NCI-H345 (cell line): ENCODE results near the gene STK11.
A peak's percentile ranks its signal among the peaks of the same experiment; 100 is the strongest.

ENCODE experiments used
- DNase-seq: peaks from one replicate; lab custom pipeline; 2025; lab: John Stamatoyannopoulos, UW

Gene STK11

GRCh38 chr19:1205114-1206099 is at the start of gene STK11:
STK11 (plus strand) TSS chr19:1205778; CDS start chr19:1206914, 1,136 bp downstream.
- peak; percentile 98 for DNase-seq

- DNase-seq = no peak
These were observed 49.2 kb upstream of the STK11 start for GRCh38 chr19:1156305-1156801.

- DNase-seq = no peak
These were observed 48.6 kb upstream of the STK11 start for GRCh38 chr19:1156830-1157615.

DNA sequence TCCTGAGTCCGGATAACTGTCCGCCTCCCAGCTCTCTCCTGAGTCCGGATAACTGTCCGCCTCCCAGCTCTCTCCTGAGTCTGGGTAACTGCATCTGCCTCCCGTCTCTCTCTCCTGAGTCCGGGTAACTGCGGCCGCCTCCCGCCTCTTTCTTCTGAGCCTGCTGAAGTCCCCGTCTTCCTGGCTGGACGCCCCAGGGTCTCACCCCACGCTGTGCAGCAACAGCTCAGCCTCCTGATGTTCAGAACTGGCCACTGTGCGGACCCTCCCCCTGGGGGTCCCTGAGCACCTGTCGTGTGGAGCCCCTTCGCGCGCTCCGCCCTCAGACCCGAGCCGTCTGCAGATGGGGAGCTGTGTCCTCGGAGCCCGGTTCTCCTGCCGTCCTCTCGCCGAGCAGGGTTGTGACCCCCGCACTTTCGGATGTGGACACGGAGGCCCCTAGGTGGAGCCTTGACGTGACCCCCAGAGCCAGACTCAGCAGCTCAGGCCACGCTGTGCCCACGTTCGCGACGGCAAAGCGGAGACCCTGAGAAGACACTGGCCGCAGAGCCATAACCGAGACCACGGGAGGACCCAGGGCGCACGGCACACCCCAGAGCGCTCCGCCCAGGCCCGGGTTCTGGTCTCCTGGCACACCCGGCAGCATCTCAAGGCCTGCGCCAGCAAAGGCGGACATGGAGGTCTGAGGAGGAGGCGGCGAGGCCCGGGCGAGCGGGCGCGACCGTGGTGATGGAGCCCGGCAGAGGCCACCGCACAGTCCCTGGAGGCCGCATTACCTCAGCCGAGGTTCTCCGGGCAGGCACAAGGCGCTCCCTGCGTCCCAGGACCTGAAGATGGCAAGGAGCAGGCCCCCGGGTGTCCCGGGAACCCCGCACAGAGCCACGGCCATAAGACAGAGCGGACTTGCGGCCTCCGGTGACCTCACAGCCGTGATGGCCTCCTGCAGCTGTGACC is 47.4 kb upstream of the STK11 start:
- no peak for DNase-seq

GRCh38 chr19:1158885-1159448 is 46.6 kb upstream of the STK11 start:
- no peak for DNase-seq

GRCh38 chr19:1159864-1160595 is 45.5 kb upstream of the STK11 start:
- DNase-seq = no peak

DNA sequence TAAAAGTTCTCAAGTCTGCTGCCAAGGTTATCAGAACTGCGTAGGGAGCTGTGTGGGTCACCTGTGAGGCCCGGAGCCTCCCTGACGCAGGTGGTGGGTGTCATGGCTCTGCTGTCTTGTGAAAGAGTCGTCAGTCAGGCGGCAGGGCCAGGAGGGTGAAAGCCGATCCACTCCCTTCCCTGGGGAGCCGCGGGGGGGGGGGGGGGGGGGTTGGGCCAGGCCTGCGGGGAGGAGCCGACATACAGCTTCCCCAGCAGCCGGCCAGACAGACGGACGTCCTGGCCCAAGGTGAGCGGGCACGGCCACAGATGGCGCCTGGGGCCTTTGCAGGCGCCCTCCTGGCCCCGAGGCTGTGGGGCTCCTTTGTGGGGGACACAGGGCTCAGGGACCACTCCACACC is 43.9 kb upstream of the STK11 start:
- DNase-seq = peak; percentile 12

DNA sequence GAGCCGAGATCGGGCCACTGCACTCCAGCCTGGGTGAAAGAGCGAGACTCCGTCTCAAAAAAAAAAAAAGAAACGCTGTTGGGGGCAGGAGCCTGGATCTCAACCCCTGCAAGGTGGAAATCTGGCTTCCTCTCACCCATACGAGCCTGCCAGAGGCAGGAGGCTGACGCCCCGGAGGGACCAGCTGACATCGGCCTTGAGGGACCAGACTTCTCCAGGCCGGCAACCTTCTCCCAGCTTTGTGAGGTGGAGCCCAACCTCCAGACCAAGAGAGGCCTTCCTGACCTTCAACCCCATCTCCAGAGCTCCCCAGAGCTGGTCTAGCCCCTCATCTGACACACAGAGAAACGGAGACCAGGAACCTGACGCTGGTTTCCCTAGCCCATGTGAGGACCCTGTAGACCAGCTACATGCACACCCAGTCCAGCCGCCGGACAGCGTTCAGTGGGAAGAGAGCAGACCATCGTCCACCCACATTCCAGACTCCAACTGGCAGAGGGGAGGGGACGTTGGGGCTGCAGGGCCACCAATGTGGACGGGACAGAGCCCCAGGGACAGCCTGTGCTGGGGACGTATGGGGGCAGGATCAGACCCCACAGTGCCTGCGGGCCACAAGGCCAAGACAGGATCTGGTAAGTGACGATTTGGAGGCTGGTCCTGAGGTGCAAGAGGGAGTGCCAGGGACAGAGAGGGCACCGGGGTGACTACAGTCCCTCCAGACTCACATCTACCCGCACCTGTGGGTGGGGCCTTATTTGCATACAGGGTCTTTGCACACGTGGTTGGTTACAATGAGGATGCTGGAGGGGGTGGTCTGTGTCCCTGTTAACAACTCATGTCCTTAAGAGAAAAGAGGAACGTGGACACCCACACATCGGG is 42.9 kb upstream of the STK11 start:
- DNase-seq = no peak

DNA sequence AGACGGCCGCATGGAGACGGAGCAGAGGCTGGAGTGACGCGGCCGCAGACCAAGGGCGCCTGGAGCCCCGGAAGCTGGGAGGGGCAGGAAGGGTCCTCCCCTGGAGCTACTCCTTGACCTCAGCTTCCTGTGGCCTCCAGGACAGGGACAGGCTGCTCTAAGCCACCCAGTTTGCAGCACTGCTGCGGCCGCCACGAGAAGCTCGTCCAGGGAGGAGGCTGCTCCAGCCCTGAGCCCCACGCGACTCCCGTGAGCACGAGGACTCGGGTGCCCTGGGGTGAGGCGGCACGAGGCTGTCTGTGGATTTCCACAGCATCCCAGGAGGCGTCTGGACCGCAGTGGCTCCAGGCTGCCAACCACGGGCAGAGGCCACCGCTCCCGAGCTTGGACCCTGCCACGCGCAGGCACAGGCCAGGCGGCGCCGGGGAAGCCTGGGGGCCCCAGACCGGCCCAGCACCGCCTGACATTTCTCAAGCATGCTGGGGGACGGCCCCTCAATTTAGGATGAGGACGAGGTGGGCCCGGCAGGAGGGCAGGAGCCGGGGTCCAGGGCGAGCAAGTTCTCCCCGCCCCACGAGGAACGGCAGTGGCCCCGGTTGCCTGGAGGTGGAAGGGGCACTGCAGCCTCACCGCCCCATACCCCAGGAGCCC is 42.2 kb upstream of the STK11 start:
- DNase-seq = no peak

- DNase-seq = no peak
These were observed 41.5 kb upstream of the STK11 start for GRCh38 chr19:1163934-1164683.

- DNase-seq = no peak
These were observed 40.7 kb upstream of the STK11 start for GRCh38 chr19:1164684-1165531.

DNA sequence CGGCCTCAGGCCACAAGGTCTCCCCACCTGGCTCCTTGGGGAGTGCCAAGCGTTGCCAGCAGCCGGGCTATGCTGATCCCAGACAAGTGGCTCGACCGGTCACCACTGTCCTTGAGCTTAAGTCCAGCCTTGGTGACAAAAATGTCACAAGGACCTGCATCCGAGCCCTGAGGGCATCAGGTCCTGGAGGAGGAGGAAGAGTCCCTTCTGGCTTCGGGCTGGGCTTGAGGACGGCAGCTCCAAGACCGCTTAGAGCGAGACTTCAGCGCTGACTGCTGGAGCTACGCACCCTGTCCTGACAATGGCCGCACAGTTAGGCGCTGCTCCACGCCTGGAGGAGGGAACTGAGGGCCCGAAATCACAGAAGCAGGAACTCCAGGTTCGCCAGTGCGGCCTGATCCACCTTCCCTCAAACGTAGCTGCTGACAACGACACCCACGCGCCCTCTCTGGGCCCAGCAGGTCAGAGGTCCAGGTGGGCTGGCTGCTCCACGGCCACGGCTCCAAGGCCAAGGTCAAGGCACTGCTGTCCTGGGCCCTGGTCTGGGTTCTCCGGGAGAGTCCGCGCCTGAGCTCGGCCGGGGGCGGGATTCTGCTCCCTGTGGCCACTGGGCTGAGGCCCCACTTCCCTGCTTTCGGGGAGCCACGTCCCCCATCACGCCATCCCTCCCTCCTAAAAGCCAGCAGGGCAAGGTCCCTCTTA is 38.6 kb upstream of the STK11 start:
- DNase-seq = no peak

DNA sequence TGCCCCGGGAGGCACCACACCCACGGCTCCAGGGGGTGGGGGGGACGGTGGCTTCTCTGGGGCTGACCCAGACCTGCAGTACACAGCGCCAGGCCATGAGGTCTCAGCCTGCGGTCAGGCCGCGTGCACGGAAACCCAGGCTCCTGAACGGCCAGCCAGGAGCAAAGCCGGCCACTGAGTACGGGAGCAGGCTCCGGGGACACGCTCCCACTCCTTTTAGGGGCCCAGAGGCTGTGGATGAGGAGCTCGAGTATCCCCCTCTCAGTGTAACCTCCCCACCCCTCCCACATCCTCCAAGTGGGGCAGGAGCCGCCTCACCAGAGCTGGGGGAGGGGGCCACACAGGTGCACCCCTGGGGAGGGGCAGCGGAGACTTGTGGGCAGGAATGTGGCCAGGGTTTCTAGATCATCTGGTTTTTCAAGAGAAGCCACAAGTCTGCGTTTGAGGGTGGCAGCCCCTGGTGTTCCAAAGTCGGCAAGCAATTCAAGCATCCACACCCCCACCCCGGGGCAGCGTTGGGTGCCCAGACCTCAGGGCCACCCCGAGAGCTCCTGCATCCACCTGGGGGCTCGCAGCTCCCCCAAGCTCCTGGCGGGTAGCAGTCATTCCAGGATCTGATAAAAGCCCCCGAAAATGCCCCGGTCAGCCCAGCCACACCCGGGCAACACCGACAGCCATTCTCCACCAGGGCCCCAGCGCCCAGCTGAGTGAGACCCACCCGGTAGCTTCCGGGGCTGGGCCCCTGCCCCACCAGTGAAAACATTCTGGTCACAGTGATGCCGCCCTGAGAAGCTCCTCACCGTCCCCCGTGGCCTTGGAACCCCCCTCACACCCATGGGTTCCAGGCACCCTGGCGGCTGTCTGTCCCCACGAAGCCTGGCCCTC is 37.6 kb upstream of the STK11 start:
- no peak for DNase-seq

- no peak for DNase-seq
These were observed 36.8 kb upstream of the STK11 start for GRCh38 chr19:1168572-1169410.

DNA sequence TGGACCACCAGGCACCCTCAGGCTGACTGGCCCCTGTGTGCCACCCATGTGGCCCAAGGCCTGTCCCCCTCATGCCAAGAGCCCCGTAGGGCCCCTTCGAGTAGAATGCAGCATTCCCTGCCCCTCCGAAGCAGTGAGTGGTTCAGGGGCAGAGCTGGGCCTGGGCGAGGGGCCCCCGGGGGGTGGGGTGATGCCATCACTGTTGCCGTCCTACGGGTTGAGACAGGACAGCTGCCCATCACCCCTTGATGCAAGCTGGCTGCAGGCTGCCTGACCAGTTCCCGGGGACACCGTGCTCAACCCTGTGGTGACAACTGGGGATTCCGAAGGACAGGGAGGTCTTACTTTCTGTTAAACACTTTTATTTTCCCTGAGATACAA is 36.2 kb upstream of the STK11 start:
- DNase-seq = no peak
